NCI-H1436 treated with DMSO at 0.1 percent for 48 hours (cell line): ENCODE results near the gene ZNF674.
"Not testable (repeated sequence)": the region's sequence is repeated elsewhere in the genome, so short reads cannot be mapped to it uniquely, and the experiment has no call there.

ENCODE experiments used
- DNase-seq: peaks from one replicate; lab custom pipeline; 2025; lab: John Stamatoyannopoulos, UW

ZNF674 gene

DNA sequence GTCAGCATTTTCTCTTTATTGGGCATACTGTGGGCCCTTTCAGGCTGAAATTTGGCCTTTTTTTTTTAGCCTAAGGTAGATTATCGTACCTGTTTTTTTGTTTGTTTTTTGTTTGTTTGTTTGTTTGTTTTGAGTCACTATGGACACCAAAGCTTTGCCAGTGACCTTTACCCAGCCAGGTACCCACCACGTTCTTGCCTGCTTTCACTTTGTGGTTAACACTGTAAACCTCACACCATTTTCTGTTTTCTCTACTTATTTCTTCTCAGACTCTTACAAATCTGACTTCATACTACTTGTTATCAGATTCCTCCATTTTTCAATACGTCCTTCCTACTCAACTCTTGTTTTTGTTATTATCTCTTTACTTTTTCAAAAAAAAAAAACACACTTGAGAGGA lies 81.5 kb downstream of the ZNF674 start:
- DNase-seq = no peak

- DNase-seq = no peak
Measured at GRCh38 chrX:46461660-46462191, 83.5 kb downstream of the ZNF674 start.

DNA sequence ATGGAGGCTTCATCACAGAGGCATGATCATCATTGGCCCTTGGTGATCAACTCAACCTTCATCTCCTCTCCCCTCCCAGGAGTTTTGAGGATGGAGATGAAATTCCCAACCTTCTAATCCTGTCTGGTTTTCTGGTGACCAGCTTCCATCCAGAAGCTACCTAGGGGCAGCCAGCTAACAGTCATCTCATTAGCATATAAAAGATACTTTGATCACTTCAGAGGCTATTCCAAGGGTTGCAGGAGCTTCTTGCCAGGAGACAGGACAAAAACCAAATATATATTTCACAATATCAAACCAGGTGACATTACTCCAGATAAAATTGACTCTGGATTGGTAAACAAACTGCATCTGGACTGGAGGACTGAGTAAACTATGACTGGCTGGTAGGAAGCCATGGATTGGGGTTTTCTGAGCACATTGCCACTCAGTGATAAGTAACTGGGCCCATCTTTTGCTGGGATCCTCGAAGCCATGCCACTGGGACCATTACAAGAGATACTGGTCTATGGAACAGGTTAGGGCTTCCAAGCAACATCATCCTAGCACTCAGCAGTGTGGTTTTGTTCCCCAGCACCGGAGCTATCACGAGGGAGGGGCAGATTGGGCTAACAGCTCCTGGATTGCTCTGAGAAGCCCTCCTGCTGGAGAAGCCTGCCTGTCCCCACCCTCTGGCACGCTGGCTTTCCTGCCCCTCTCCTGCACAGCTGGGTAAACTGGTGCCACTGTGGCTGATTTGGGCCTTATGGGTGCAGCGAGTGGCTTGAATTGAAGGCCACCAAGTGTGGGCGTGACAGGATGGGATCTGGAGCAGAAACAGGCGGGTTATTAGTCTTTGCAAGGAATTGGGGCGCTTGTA lies 84.2 kb downstream of the ZNF674 start:
- not testable (repeated sequence) for DNase-seq

DNA sequence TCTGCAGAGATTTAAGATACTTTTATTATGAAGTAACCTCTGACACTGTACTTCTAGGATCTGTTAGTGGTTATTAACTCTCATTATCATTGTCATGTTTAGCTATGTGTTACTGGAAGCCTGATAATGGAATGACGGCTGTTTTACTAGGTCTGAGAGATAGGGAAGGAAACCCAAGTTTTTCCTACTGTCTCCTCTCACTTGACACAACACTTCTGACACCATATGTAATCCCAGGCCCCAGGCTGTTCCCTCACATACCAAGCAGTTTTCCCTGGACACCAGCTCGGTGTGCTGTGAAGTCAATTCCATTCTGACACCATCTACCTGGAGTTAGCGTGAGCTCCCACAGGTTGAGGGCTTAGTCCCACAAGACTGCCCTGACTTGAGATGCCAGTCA lies 85.6 kb downstream of the ZNF674 start:
- DNase-seq = no peak

DNA sequence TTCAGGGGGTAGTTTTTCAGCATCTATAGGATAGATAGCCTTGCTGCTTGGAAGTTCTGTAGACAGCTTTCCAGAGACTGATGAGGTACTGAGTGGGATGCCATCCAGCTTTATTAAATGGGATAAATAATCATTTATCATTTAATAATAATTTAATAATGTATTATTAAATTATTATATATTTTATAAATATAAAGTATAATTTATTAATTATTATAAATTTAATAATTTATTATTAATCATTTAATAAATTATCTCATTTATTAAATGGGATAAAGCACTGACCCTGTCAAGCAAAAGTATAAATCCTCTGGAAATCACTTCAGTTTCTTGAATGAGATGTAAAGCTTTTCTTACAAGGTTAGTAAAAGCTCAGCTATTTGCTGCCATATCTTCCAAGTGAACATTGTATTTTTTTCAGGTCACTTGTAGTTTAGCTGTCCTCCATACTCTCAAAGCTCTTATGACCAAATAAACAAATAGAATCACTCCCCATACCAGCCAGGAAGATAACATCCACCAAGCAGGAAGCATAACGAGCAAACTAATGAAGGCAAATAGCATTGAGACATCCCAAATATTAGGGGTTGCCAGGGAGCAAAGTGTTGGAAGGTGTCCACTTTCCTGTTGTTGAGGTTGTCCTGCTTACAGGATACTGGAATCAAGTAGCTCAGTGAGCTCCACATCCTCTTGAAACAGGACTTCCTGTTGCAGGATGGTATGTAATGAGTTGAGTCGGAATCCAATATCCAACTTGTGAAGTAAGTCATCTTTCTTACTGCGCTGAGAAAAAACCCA lies 88.9 kb downstream of the ZNF674 start:
- no peak for DNase-seq
